ENCODE results near the gene CHMP1A.

CHMP1A gene

GRCh38 chr16:89621698-89622409 is 35.7 kb downstream of the CHMP1A start:
- DNase-seq, result no peak

GRCh38 chr16:89621136-89621697 is 36.3 kb downstream of the CHMP1A start:
- no peak for DNase-seq

GRCh38 chr16:89620406-89620841 is 37.1 kb downstream of the CHMP1A start:
- DNase-seq, result no peak

- no peak for DNase-seq
These were observed 37.7 kb downstream of the CHMP1A start for GRCh38 chr16:89619840-89620239.

- DNase-seq, result no peak
These were observed 39.2 kb downstream of the CHMP1A start for GRCh38 chr16:89618109-89618998.

GRCh38 chr16:89617036-89617435 is 40.5 kb downstream of the CHMP1A start:
- no peak for DNase-seq

- no peak for DNase-seq
These were observed 40.9 kb downstream of the CHMP1A start for GRCh38 chr16:89616623-89617022.

GRCh38 chr16:89615596-89616090 is 41.9 kb downstream of the CHMP1A start:
- no peak for DNase-seq

- DNase-seq, result no peak
These were observed 42.3 kb downstream of the CHMP1A start for GRCh38 chr16:89615176-89615575.

- DNase-seq, result no peak
These were observed 43.5 kb downstream of the CHMP1A start for GRCh38 chr16:89613954-89614459.

- no peak for DNase-seq
These were observed 44.1 kb downstream of the CHMP1A start, which contains the start of gene DPEP1 for GRCh38 chr16:89613231-89613953. DPEP1 (plus strand) TSS chr16:89613642; CDS start chr16:89630411, 16,769 bp downstream.

- no peak for DNase-seq
These were observed 44.9 kb downstream of the CHMP1A start for GRCh38 chr16:89612415-89613166.

GRCh38 chr16:89610108-89610453 is 47.4 kb downstream of the CHMP1A start:
- DNase-seq, result no peak

GRCh38 chr16:89607937-89608740 is 49.4 kb downstream of the CHMP1A start:
- DNase-seq, result no peak

- no peak for DNase-seq
These were observed 50.1 kb downstream of the CHMP1A start for GRCh38 chr16:89607453-89607852.

- no peak for DNase-seq
These were observed 51.5 kb downstream of the CHMP1A start for GRCh38 chr16:89606006-89606405.

GRCh38 chr16:89605186-89605970 is 52.1 kb downstream of the CHMP1A start:
- DNase-seq, result no peak

GRCh38 chr16:89604764-89605163 is 52.7 kb downstream of the CHMP1A start:
- no peak for DNase-seq

- no peak for DNase-seq
These were observed 54.4 kb downstream of the CHMP1A start for GRCh38 chr16:89602952-89603590.
